Measurements from ENCODE around the gene PTCD3.

- TF ChIP-seq, protein P1, sequence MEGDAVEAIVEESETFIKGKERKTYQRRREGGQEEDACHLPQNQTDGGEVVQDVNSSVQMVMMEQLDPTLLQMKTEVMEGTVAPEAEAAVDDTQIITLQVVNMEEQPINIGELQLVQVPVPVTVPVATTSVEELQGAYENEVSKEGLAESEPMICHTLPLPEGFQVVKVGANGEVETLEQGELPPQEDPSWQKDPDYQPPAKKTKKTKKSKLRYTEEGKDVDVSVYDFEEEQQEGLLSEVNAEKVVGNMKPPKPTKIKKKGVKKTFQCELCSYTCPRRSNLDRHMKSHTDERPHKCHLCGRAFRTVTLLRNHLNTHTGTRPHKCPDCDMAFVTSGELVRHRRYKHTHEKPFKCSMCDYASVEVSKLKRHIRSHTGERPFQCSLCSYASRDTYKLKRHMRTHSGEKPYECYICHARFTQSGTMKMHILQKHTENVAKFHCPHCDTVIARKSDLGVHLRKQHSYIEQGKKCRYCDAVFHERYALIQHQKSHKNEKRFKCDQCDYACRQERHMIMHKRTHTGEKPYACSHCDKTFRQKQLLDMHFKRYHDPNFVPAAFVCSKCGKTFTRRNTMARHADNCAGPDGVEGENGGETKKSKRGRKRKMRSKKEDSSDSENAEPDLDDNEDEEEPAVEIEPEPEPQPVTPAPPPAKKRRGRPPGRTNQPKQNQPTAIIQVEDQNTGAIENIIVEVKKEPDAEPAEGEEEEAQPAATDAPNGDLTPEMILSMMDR (IDR thresholded peaks at IDR 0.05; ENCODE audit: insufficient read depth, low read length): no peak
- TF ChIP-seq POLR2AphosphoS5 (IDR thresholded peaks at IDR 0.05; ENCODE audit: low read depth): no peak
These were observed 625 bp upstream of the PTCD3 start, which contains the start of gene POLR1A for GRCh38 chr2:86105252-86105968.

All from HL-60 (cell line).